Activated CD4-positive, alpha-beta T cell treated with anti-CD3 and anti-CD28 coated beads for 24 hours (primary cell): ENCODE data around the gene GINS1.

Source experiments
- DNase-seq, 2 donors: peaks; one replicate each; pipeline ENCODE4 v3.0.0-alpha.2; 2020; ENCODE audit warnings: low read depth in 2 of 2

Gene GINS1

DNA sequence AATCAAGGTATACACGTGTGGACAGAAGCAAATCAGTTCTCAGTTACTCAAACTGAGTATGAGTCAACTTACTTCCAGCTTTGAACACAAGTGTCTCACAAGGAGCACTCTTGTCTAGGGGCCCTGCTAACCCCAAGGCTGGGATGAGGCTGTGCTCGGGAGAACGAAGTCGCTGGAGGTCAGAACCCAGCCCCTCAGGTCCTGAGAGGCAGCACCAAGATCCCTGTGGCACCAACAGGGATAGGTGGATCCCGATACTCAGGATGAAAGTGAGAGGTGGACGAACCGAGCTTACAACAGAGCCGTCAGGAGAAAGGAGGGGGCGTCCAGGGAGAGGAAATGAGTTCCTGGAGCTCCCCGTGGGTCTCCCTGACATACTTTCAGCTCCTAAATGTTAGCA is 85.7 kb downstream of the GINS1 start:
- no peak for DNase-seq

DNA sequence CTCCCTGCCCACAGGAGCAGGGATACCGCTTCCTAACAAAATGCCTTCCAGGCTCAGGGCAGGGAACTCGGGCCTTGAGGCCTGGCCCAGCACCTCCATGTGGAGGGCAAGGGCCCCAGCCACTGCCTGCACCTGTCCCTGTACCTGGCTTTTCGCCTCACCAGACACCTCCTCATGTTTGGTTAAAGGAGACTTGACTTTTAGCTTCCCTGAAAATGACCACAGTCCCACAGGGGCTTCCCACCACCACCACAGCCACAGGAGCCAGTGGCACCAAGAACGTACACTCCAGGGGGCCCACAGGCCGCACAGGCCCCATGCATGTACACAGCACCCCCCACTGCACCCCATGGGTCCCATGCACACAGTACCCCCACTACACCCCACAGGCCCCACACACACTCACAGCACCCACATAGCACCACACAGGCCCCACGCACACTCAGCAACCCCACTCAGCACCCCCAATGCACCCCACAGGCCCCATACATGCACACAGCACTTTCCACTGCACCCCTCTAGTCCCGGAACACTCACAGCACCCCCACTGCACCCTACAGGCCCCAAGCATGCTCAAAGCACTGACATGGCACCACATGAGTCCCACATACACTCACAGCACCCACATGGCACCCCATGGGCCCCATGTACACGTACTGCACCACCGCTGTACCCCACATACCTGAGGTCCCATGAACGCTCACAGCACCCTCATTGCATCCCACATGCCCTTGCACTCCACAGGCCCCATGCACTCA is 86.5 kb downstream of the GINS1 start:
- DNase-seq: no peak

DNA sequence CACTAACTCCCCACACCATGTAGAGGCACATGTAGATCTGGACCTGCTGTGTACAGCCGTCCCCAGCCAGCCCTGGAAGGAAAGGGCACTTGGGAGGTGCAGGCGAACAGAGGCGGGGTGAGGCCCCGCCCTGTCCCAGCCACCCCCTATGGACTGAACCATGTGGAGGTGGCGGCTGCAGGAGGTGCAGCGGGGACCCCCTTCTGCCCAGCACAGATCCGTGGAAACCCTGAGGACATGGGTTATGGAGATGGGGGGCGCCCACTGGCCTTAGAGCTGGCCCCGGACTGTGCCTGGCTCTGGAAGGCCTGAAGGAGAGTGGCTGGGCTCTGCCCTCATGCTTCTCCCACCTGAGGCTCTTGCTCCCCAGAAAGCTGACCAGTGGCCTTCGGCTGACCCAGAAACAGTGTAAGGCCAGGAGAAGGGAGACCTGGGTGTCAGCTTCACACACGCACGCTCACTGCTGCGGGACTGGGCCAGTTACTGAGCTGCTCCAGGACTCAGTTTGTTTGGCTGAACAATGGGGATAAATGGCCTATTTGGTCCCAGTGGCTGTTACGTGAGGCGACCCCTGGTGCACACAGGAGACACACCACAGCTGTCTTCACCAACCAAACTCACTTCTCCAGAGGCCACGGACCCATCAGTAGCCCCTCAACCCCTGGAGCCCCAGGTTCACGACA is 87.2 kb downstream of the GINS1 start:
- no peak for DNase-seq

DNA sequence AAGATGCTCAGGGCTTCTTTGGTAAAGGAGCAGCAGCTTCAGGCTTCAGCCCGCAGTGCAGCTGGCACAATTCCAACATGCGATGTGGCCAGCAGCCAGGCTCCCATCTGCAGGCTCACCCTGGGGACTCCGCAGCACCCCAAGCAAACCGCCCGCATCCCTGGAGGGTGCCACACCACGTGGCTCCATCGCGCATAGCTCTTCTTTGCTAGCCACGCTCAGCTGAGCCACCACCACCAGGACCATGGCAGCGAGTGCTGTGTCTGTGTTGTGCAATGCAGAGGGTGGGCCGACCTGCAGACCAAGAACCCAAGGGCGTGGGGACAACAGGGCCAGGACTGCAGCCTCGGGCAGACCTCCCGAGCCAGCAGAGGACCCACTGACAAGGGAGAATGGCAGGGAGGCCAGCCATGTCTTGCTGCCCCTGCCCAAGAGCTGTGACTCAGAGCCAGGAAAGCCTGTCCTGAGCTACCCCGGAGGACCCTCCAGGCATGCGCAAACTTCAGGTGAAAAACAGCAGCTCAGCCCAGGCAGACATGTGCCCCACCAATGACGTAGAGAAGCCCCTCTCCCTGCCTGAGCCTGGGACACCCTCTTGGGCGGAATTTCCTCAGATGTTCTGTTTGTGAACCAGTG is 87.8 kb downstream of the GINS1 start:
- no peak for DNase-seq

DNA sequence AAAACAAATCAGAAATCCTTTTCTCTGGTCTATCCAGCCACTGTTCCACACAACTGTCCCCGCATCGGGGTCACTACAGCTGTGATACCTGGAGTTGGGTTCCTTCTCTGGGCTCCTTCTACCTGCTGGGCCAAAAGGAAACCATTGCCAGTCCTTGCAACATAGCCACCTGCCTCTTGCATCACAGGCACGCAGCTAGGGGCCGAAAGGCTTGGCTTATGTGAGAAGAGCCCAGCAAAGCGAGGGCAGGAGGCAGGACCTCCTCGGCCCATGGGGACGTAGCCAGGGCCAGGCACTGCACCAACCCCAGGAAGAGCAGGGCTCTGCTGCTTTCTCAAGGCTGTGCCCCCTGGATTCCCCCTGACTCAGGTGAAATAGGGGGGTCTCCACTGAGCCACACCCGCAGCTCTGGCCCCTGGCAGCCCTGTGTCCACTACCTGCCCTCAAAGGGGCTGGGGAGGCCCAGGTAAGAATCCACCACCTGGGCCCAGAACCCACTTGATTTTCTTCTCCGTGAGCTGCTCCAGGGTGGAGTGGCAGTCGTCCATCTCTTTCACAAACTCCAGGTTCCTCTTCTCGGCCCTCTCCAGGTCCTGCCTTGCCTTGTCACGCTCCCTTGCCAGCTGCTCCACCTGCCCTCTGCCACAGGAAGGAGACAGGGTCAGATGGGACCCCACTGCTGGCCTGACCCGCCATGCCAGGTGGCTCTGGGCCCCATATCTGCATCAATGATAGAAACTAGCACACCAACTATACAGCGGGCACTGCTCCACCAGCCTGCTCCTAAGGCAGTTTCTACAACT is 88.9 kb downstream of the GINS1 start:
- DNase-seq: no peak

DNA sequence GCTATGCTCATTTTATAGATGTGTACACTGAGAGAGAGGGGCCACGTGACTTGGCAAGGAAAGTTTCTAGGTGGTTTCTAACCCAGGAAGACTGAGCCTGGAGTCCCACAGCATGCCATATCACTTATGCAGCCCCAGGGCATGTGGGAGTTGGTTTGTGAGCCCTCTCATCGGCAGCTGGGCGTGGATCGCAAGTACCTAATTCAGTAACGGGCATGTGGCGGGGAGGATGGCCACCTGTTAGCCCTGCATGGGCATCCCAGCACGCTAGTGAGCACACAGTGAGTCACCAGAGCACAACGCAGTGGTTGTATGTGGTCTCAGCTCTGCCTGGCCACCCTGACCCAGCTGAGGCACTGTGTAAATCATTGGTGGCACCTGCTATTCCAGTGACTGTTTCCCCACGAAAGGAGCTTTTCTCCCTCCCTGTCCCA is 89.5 kb downstream of the GINS1 start:
- DNase-seq: no peak

DNA sequence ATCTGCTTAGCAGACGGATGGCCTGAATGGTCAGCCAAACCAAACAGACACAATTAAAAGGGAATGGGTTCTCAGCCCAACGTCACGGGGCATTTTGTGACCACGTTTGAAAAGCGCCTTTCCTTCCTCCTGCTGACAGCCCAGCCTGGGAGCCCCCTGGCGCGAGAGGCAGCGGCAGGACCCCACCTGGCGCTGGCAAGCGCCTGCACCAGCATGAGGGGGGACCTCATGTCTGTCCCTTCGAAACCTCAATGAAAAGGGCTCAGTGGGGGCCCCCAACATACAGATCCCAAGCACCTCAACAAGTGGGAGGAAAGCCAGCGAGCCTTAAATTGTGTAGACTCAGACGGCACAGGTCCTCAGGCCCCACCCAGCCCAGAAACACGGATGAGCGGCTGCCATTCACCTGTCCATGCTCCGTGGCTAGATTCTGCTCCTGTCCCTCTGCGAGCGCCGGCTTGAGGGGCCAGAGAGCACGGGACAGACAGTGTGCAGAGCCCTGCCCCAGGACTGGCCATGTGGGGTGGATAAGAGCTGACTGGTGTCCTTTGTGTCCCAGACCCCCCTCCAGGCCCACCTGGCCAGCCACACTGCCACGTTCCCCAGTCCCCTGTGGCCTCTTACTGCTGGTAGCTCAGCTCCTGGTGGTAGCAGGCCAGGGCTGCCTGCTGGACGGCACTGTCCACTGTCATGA is 90.3 kb downstream of the GINS1 start:
- no peak for DNase-seq
